ENCODE measurements around the gene SNTB2. TPM values are rescaled to one million over a fixed set of nuclear protein-coding genes. Genes with fewer than 3 reads are reported as not detected.
"Not testable (repeated sequence)": the region's sequence is repeated elsewhere in the genome, so short reads cannot be mapped to it uniquely, and the experiment has no call there.

SNTB2 gene
- total RNA-seq, 4 donors from 2014 or later = 13.3 to 36.8 (median 33.0) TPM

- H3K9me3 ChIP-seq = no peaks in the 10 kb centered on the region
- in situ Hi-C loops (cut with MboI; ENCODE audit: low sequenced_read_pairs in 4 of 4) = no loop called here
- TF ChIP-seq, protein P1, sequence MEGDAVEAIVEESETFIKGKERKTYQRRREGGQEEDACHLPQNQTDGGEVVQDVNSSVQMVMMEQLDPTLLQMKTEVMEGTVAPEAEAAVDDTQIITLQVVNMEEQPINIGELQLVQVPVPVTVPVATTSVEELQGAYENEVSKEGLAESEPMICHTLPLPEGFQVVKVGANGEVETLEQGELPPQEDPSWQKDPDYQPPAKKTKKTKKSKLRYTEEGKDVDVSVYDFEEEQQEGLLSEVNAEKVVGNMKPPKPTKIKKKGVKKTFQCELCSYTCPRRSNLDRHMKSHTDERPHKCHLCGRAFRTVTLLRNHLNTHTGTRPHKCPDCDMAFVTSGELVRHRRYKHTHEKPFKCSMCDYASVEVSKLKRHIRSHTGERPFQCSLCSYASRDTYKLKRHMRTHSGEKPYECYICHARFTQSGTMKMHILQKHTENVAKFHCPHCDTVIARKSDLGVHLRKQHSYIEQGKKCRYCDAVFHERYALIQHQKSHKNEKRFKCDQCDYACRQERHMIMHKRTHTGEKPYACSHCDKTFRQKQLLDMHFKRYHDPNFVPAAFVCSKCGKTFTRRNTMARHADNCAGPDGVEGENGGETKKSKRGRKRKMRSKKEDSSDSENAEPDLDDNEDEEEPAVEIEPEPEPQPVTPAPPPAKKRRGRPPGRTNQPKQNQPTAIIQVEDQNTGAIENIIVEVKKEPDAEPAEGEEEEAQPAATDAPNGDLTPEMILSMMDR (IDR thresholded peaks at IDR 0.05 in 4 of 5, conservative IDR thresholded peaks at IDR 0.05 in 1 of 5) = no peak
- TF ChIP-seq POLR2A (IDR thresholded peaks at IDR 0.05) = no peak
- no peak overlapping the region for H3K4me3 ChIP-seq
- peaks cover 5 to 70% of the 10 kb centered on the region in 2 donors for H3K36me3 ChIP-seq
- H3K4me1 ChIP-seq = peaks cover 0 to 9% of the 10 kb centered on the region in 2 donors
- H3K27ac ChIP-seq = no peak overlapping the region
- DNase-seq (no peak), ATAC-seq (no peak)
- no peaks in the 10 kb centered on the region for H3K27me3 ChIP-seq
- intact Hi-C loops (cut with DNase I; ENCODE audit: low total_unique reads) = no loop called here
Observed at GRCh38 chr16:69143116-69143515, 43.8 kb upstream of the SNTB2 start.

DNA sequence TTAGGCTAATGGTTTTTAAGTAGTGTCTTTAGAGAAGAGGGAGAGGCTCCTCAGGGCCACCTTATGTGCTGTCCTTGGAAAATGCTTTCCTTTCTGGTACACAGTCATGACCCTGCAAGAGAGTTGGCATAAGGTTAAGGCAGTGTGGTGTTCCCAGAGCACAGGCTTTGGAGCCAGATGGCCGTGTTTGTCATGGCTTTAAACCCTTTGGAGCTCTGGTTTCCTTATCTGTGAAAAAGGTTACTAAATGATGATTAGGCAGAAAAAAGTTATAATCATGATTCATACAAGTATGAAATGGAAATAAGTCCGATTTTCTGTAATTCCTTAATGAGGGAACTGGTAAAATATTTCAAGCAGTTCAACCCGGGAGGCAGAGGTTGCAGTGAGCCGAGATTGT, 41.3 kb upstream of the SNTB2 start:
- in situ Hi-C loops (cut with MboI; ENCODE audit: low sequenced_read_pairs in 4 of 4) (no loop called here), intact Hi-C loops (cut with DNase I; ENCODE audit: low total_unique reads) (no loop called here)
- peaks cover 5 to 63% of the 10 kb centered on the region in 2 donors for H3K36me3 ChIP-seq
- peak in 1 of 2 donors; percentile 53 for DNase-seq
- TF ChIP-seq, protein P1 (IDR thresholded peaks at IDR 0.05 in 4 of 5, conservative IDR thresholded peaks at IDR 0.05 in 1 of 5) = no peak
- TF ChIP-seq POLR2A (IDR thresholded peaks at IDR 0.05) = no peak
- H3K27me3 ChIP-seq = no peaks in the 10 kb centered on the region
- peak; percentile 83 to 97 for ATAC-seq
- H3K4me1 ChIP-seq = peaks cover 0 to 9% of the 10 kb centered on the region in 2 donors
- H3K9me3 ChIP-seq = no peaks in the 10 kb centered on the region
- H3K4me3 ChIP-seq = no peak overlapping the region
- H3K27ac ChIP-seq = peak overlapping the region; percentile 32 to 77 (median 55)

GRCh38 chr16:69149621-69150020, 37.3 kb upstream of the SNTB2 start:
- DNase-seq, ATAC-seq, H3K4me3 ChIP-seq, H3K27ac ChIP-seq, H3K4me1 ChIP-seq, H3K9me3 ChIP-seq, H3K27me3 ChIP-seq: not testable (repeated sequence)
- peaks cover 0 to 69% of the 10 kb centered on the region in 2 donors for H3K36me3 ChIP-seq
- intact Hi-C loops (cut with DNase I; ENCODE audit: low total_unique reads) (loop anchor here (1.0 kb wide), 1 partner anchor 138 kb away; no protein-coding TSS in a partner anchor), in situ Hi-C loops (cut with MboI; ENCODE audit: low sequenced_read_pairs in 4 of 4) (loop anchor here (5.0 to 25.0 kb wide), 3 partner anchors 135 to 138 kb away; no protein-coding TSS in a partner anchor)

DNA sequence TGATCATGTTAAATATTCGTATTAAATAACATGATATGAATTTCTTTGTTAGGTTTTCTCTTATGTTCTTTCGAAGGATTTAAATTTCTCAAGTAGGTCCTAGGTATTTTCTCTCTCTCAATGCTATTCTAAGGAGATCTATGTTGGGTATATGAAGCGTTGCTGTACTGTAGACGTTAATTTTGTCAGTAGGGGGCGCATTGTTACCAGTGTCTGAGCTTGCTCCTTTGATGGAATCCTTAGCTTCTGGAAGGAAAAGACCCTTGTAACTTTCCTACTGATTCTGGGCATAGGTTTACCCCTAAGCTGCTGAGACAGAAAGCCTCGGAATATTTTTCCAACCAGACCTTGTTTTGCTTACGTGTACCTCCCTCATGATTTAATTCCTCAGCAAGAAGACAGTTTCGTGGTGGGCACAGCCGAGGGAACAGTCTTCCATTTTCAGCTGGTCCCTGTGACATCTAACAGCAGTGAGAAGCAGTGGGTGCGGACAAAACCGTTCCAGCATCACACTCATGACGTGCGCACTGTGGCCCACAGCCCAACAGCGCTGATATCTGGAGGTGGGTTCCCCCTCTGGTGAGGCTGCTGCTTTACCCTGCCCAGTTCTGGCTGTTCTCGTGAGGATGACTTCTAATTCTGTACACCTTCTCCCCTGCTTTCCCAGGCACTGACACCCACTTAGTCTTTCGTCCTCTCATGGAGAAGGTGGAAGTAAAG, 36.7 kb upstream of the SNTB2 start:
- H3K9me3 ChIP-seq = no peaks in the 10 kb centered on the region
- in situ Hi-C loops (cut with MboI; ENCODE audit: low sequenced_read_pairs in 4 of 4) (loop anchor here (5.0 to 25.0 kb wide), 3 partner anchors 134 to 137 kb away; no protein-coding TSS in a partner anchor), intact Hi-C loops (cut with DNase I; ENCODE audit: low total_unique reads) (loop anchor here (1.0 kb wide), 1 partner anchor 137 kb away; no protein-coding TSS in a partner anchor)
- ATAC-seq (peak; percentile 59 to 61), DNase-seq (peak in 1 of 2 donors; percentile 25)
- peaks cover 0 to 6% of the 10 kb centered on the region in 2 donors for H3K4me1 ChIP-seq
- TF ChIP-seq, protein P1 (IDR thresholded peaks at IDR 0.05 in 4 of 5, conservative IDR thresholded peaks at IDR 0.05 in 1 of 5) = peak; percentile 57 to 80 (median 69)
- no peak for TF ChIP-seq POLR2A (IDR thresholded peaks at IDR 0.05)
- peaks cover 0 to 68% of the 10 kb centered on the region in 2 donors for H3K36me3 ChIP-seq
- no peak overlapping the region for H3K27ac ChIP-seq
- no peaks in the 10 kb centered on the region for H3K27me3 ChIP-seq
- H3K4me3 ChIP-seq = no peak overlapping the region

DNA sequence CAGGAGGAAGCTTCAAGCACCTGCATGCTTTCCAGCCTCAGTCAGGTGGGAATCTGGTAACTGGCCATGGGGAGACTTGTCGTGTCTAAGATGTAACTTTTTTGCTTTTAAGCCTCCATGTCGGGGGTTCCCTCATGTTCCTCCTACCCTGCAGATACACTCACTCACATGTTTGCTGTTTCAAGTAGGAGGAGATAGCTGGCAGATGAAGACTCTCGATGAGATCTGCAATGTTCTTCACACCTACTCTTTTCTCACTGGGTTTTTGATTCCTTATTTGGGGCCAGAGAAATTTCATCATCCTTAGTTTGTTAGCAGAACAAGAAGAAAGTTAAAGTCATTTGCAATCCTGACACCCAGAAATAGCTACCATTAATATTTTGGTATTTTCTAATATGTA, 29.8 kb upstream of the SNTB2 start:
- H3K36me3 ChIP-seq = peaks cover 0 to 94% of the 10 kb centered on the region in 2 donors
- intact Hi-C loops (cut with DNase I; ENCODE audit: low total_unique reads) = no loop called here
- H3K9me3 ChIP-seq = no peaks in the 10 kb centered on the region
- DNase-seq (no peak), ATAC-seq (no peak)
- TF ChIP-seq, protein P1 (IDR thresholded peaks at IDR 0.05 in 4 of 5, conservative IDR thresholded peaks at IDR 0.05 in 1 of 5) = no peak
- TF ChIP-seq POLR2A (IDR thresholded peaks at IDR 0.05) = no peak
- H3K27ac ChIP-seq = no peak overlapping the region
- H3K4me1 ChIP-seq = no peaks in the 10 kb centered on the region
- no peaks in the 10 kb centered on the region for H3K27me3 ChIP-seq
- in situ Hi-C loops (cut with MboI; ENCODE audit: low sequenced_read_pairs in 4 of 4) = loop anchor here in 2 of 4 donors (10.0 to 25.0 kb wide), 2 partner anchors 128 to 130 kb away; no protein-coding TSS in a partner anchor
- H3K4me3 ChIP-seq = no peak overlapping the region
